ENCODE data around the gene ITIH4.

The ITIH4 gene

GRCh38 chr3:52872245-52872644 lies 41.8 kb upstream of the ITIH4 start:
- H4K91ac ChIP-seq (ENCODE audit: low read depth, low read length, poor library complexity) = no peak overlapping the region
- H2BK12ac ChIP-seq (ENCODE audit: low read length) = no peak overlapping the region
- no peak overlapping the region for H2AFZ ChIP-seq (ENCODE audit: low read length)
- H2BK5ac ChIP-seq (ENCODE audit: low read length) = no peak overlapping the region
- H3K18ac ChIP-seq (ENCODE audit: low read length) = no peak overlapping the region
- H4K8ac ChIP-seq (ENCODE audit: low read depth, low read length) = no peak overlapping the region
- no peak overlapping the region for H2BK120ac ChIP-seq (ENCODE audit: low read depth, low read length)
- H2AK5ac ChIP-seq (ENCODE audit: low read depth, low read length) = no peak overlapping the region
- no peaks in the 10 kb centered on the region for H3K36me3 ChIP-seq (replicated peaks in 1 of 2; ENCODE audit: control insufficient read depth in 2 of 2, insufficient read depth in 2 of 2, low read length in 2 of 2)
- H3K9ac ChIP-seq (ENCODE audit: low read depth, low read length, poor library complexity) = no peak overlapping the region
- peaks cover 0 to 11% of the 10 kb centered on the region in 2 donors for H3K4me1 ChIP-seq (ENCODE audit: control insufficient read depth in 2 of 2, insufficient read depth in 1 of 2, low read depth in 1 of 2, low read length in 2 of 2)
- no CpG with 5 or more reads among the region's 3 CpGs for WGBS, 2 donors (ENCODE audit: extremely low coverage in 2 of 2, insufficient read length in 2 of 2, insufficient replicate concordance in 1 of 2)
- no peak overlapping the region for H3K27ac ChIP-seq (replicated peaks; ENCODE audit: low read length)
- no peaks in the 10 kb centered on the region for H3K9me3 ChIP-seq (replicated peaks in 1 of 2; ENCODE audit: control insufficient read depth in 2 of 2, insufficient read depth in 1 of 2, low read depth in 1 of 2, low read length in 2 of 2)
- H3K4me3 ChIP-seq (ENCODE audit: low read length in 2 of 2) = no peak overlapping the region
- peaks cover 4% of the 10 kb centered on the region for H3K79me1 ChIP-seq (ENCODE audit: low read depth, low read length)
- no peak for DNase-seq (ENCODE audit: low spot score)
- no peak overlapping the region for H3K14ac ChIP-seq (ENCODE audit: low read length)
- no peak overlapping the region for H3K4me2 ChIP-seq (ENCODE audit: insufficient read depth, low read length, poor library complexity, severe bottlenecking)
- H2BK15ac ChIP-seq (ENCODE audit: low read length) = no peak overlapping the region
- no peak overlapping the region for H3K23ac ChIP-seq (ENCODE audit: low read depth, low read length, poor library complexity)
- H3K4ac ChIP-seq (ENCODE audit: low read length) = no peak overlapping the region
- no peaks in the 10 kb centered on the region for H3K27me3 ChIP-seq (ENCODE audit: control insufficient read depth in 3 of 3, insufficient read depth in 3 of 3, low read depth in 1 of 3, low read length in 3 of 3)

GRCh38 chr3:52871761-52872160 lies 41.3 kb upstream of the ITIH4 start:
- no peak overlapping the region for H3K14ac ChIP-seq (ENCODE audit: low read length)
- H2BK12ac ChIP-seq (ENCODE audit: low read length) = no peak overlapping the region
- H2BK5ac ChIP-seq (ENCODE audit: low read length) = no peak overlapping the region
- no peak overlapping the region for H3K4me2 ChIP-seq (ENCODE audit: insufficient read depth, low read length, poor library complexity, severe bottlenecking)
- no peak overlapping the region for H4K8ac ChIP-seq (ENCODE audit: low read depth, low read length)
- H2BK120ac ChIP-seq (ENCODE audit: low read depth, low read length) = no peak overlapping the region
- no peak overlapping the region for H3K4me3 ChIP-seq (ENCODE audit: low read length in 2 of 2)
- H3K27me3 ChIP-seq (ENCODE audit: control insufficient read depth in 3 of 3, insufficient read depth in 3 of 3, low read depth in 1 of 3, low read length in 3 of 3) = no peaks in the 10 kb centered on the region
- H3K4me1 ChIP-seq (ENCODE audit: control insufficient read depth in 2 of 2, insufficient read depth in 1 of 2, low read depth in 1 of 2, low read length in 2 of 2) = peaks cover 0 to 11% of the 10 kb centered on the region in 2 donors
- no peak overlapping the region for H3K23ac ChIP-seq (ENCODE audit: low read depth, low read length, poor library complexity)
- no peak overlapping the region for H3K27ac ChIP-seq (replicated peaks; ENCODE audit: low read length)
- no peak overlapping the region for H3K9ac ChIP-seq (ENCODE audit: low read depth, low read length, poor library complexity)
- no peaks in the 10 kb centered on the region for H3K9me3 ChIP-seq (replicated peaks in 1 of 2; ENCODE audit: control insufficient read depth in 2 of 2, insufficient read depth in 1 of 2, low read depth in 1 of 2, low read length in 2 of 2)
- H2AK5ac ChIP-seq (ENCODE audit: low read depth, low read length) = no peak overlapping the region
- H3K18ac ChIP-seq (ENCODE audit: low read length) = no peak overlapping the region
- WGBS, 2 donors (ENCODE audit: extremely low coverage in 2 of 2, insufficient read length in 2 of 2, insufficient replicate concordance in 1 of 2) = no CpG with 5 or more reads among the region's 9 CpGs
- H4K91ac ChIP-seq (ENCODE audit: low read depth, low read length, poor library complexity) = no peak overlapping the region
- no peak overlapping the region for H2BK15ac ChIP-seq (ENCODE audit: low read length)
- no peak overlapping the region for H2AFZ ChIP-seq (ENCODE audit: low read length)
- peaks cover 4% of the 10 kb centered on the region for H3K79me1 ChIP-seq (ENCODE audit: low read depth, low read length)
- DNase-seq (ENCODE audit: low spot score) = no peak
- H3K36me3 ChIP-seq (replicated peaks in 1 of 2; ENCODE audit: control insufficient read depth in 2 of 2, insufficient read depth in 2 of 2, low read length in 2 of 2) = no peaks in the 10 kb centered on the region
- H3K4ac ChIP-seq (ENCODE audit: low read length) = no peak overlapping the region

GRCh38 chr3:52870471-52870870 lies 40.0 kb upstream of the ITIH4 start:
- no peak overlapping the region for H2BK12ac ChIP-seq (ENCODE audit: low read length)
- no peak overlapping the region for H3K4ac ChIP-seq (ENCODE audit: low read length)
- H3K23ac ChIP-seq (ENCODE audit: low read depth, low read length, poor library complexity) = no peak overlapping the region
- H3K14ac ChIP-seq (ENCODE audit: low read length) = no peak overlapping the region
- H3K18ac ChIP-seq (ENCODE audit: low read length) = no peak overlapping the region
- no peaks in the 10 kb centered on the region for H3K27me3 ChIP-seq (ENCODE audit: control insufficient read depth in 3 of 3, insufficient read depth in 3 of 3, low read depth in 1 of 3, low read length in 3 of 3)
- no peak overlapping the region for H3K4me2 ChIP-seq (ENCODE audit: insufficient read depth, low read length, poor library complexity, severe bottlenecking)
- H3K9me3 ChIP-seq (replicated peaks in 1 of 2; ENCODE audit: control insufficient read depth in 2 of 2, insufficient read depth in 1 of 2, low read depth in 1 of 2, low read length in 2 of 2) = peaks cover 0 to 3% of the 10 kb centered on the region in 2 donors
- no peak overlapping the region for H2AK5ac ChIP-seq (ENCODE audit: low read depth, low read length)
- no peak overlapping the region for H2BK15ac ChIP-seq (ENCODE audit: low read length)
- no CpG with 5 or more reads among the region's 10 CpGs for WGBS, 2 donors (ENCODE audit: extremely low coverage in 2 of 2, insufficient read length in 2 of 2, insufficient replicate concordance in 1 of 2)
- H3K79me1 ChIP-seq (ENCODE audit: low read depth, low read length) = peaks cover 2% of the 10 kb centered on the region
- no peak overlapping the region for H3K4me3 ChIP-seq (ENCODE audit: low read length in 2 of 2)
- H4K91ac ChIP-seq (ENCODE audit: low read depth, low read length, poor library complexity) = no peak overlapping the region
- no peak overlapping the region for H2BK120ac ChIP-seq (ENCODE audit: low read depth, low read length)
- no peak overlapping the region for H3K27ac ChIP-seq (replicated peaks; ENCODE audit: low read length)
- no peak for DNase-seq (ENCODE audit: low spot score)
- H2BK5ac ChIP-seq (ENCODE audit: low read length) = no peak overlapping the region
- H3K4me1 ChIP-seq (ENCODE audit: control insufficient read depth in 2 of 2, insufficient read depth in 1 of 2, low read depth in 1 of 2, low read length in 2 of 2) = peaks cover 0 to 7% of the 10 kb centered on the region in 2 donors
- no peak overlapping the region for H2AFZ ChIP-seq (ENCODE audit: low read length)
- H3K9ac ChIP-seq (ENCODE audit: low read depth, low read length, poor library complexity) = no peak overlapping the region
- H4K8ac ChIP-seq (ENCODE audit: low read depth, low read length) = no peak overlapping the region
- H3K36me3 ChIP-seq (replicated peaks in 1 of 2; ENCODE audit: control insufficient read depth in 2 of 2, insufficient read depth in 2 of 2, low read length in 2 of 2) = no peaks in the 10 kb centered on the region

- Histone ChIP-seq H3K9me3 (replicated peaks in 1 of 2; ENCODE audit: control insufficient read depth in 2 of 2, insufficient read depth in 1 of 2, low read depth in 1 of 2, low read length in 2 of 2) (peaks cover 0 to 3% of the 10 kb centered on the region in 2 donors), H3K4me2 (ENCODE audit: insufficient read depth, low read length, poor library complexity, severe bottlenecking) (no peak overlapping the region), H3K9ac (ENCODE audit: low read depth, low read length, poor library complexity) (no peak overlapping the region), H3K79me1 (ENCODE audit: low read depth, low read length) (peaks cover 2% of the 10 kb centered on the region), H4K91ac (ENCODE audit: low read depth, low read length, poor library complexity) (no peak overlapping the region), H3K36me3 (replicated peaks in 1 of 2; ENCODE audit: control insufficient read depth in 2 of 2, insufficient read depth in 2 of 2, low read length in 2 of 2) (no peaks in the 10 kb centered on the region), H2AFZ (ENCODE audit: low read length) (no peak overlapping the region), H3K23ac (ENCODE audit: low read depth, low read length, poor library complexity) (no peak overlapping the region), H2BK120ac (ENCODE audit: low read depth, low read length) (no peak overlapping the region), H3K18ac (ENCODE audit: low read length) (no peak overlapping the region), H3K4me1 (ENCODE audit: control insufficient read depth in 2 of 2, insufficient read depth in 1 of 2, low read depth in 1 of 2, low read length in 2 of 2) (no peaks in the 10 kb centered on the region), H2BK5ac (ENCODE audit: low read length) (no peak overlapping the region), H3K27ac (replicated peaks; ENCODE audit: low read length) (no peak overlapping the region), H2BK15ac (ENCODE audit: low read length) (no peak overlapping the region), H3K4ac (ENCODE audit: low read length) (no peak overlapping the region), H4K8ac (ENCODE audit: low read depth, low read length) (no peak overlapping the region), H3K27me3 (ENCODE audit: control insufficient read depth in 3 of 3, insufficient read depth in 3 of 3, low read depth in 1 of 3, low read length in 3 of 3) (no peaks in the 10 kb centered on the region), H2AK5ac (ENCODE audit: low read depth, low read length) (no peak overlapping the region), H3K4me3 (ENCODE audit: low read length in 2 of 2) (no peak overlapping the region), H2BK12ac (ENCODE audit: low read length) (no peak overlapping the region), H3K14ac (ENCODE audit: low read length) (no peak overlapping the region)
- no peak for DNase-seq (ENCODE audit: low spot score)
- no CpG with 5 or more reads among the region's 12 CpGs for WGBS, 2 donors (ENCODE audit: extremely low coverage in 2 of 2, insufficient read length in 2 of 2, insufficient replicate concordance in 1 of 2)
These were observed 36.0 kb upstream of the ITIH4 start for GRCh38 chr3:52866427-52866826.

Measured in neuronal stem cell (in vitro differentiated cells).